SH-SY5Y (cell line): ENCODE results near the gene LAMA3.

ENCODE experiments used
- GATA2 ChIP-seq: IDR thresholded peaks from 2 replicates; pipeline ENCODE4 v1.6.1; 2011; ENCODE audit warnings: mild to moderate bottlenecking, low read depth, low read length
- GATA3 ChIP-seq: IDR thresholded peaks from 2 replicates; pipeline ENCODE4 v1.6.1; 2011; ENCODE audit warnings: low read depth, mild to moderate bottlenecking, low read length, moderate library complexity

LAMA3 gene

GRCh38 chr18:23689031-23689615 lies at the start of gene LAMA3:
TSS of gene LAMA3 (plus strand) at chr18:23689453. CDS start at chr18:23689684, 231 bp downstream.
- TF ChIP-seq GATA2 (no peak), GATA3 (no peak)

GRCh38 chr18:23640052-23640451 lies 49.2 kb upstream of the LAMA3 start:
- no peak for TF ChIP-seq GATA3
- no peak for TF ChIP-seq GATA2

- no peak for TF ChIP-seq GATA3
- TF ChIP-seq GATA2, result no peak
Observed at GRCh38 chr18:23641143-23641720, 48.0 kb upstream of the LAMA3 start.

DNA sequence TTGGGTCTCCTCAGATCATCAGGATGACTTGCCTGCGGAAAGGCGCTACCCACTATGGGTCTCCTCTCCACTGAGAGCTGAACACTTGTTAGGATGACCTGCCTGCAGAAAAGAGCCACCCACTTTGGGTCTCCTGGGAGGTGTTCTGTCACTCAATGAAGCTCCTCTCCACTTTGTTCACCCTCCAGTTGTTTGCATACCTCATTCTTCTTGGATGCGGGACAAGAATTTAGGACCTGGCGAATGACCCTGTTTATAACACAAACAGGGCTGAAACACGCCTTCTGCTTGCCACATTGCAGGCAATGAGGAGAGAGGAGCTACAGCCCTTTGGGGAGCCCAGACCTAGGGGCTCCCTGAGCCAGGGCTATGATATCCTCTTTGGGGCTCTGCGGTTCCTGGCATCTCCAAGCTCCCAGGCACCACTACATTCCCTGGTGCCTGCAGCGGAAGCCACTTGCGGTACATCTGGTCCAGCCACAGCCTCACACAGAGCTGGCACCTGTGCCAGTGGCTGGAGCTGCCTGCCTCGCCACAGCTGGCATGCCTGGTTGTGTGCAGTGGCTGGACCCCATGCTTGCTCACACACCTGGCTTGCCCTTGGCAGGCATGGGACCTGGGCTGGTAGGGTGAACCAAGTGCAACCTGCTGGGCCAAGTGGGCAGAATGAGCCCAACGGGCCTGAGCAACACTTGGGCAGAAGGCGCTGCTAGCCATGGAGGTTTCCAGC lies 47.2 kb upstream of the LAMA3 start:
- TF ChIP-seq GATA3, result no peak
- TF ChIP-seq GATA2, result no peak

- TF ChIP-seq GATA3, result no peak
- TF ChIP-seq GATA2, result no peak
Observed at GRCh38 chr18:23643815-23644490, 45.3 kb upstream of the LAMA3 start.

DNA sequence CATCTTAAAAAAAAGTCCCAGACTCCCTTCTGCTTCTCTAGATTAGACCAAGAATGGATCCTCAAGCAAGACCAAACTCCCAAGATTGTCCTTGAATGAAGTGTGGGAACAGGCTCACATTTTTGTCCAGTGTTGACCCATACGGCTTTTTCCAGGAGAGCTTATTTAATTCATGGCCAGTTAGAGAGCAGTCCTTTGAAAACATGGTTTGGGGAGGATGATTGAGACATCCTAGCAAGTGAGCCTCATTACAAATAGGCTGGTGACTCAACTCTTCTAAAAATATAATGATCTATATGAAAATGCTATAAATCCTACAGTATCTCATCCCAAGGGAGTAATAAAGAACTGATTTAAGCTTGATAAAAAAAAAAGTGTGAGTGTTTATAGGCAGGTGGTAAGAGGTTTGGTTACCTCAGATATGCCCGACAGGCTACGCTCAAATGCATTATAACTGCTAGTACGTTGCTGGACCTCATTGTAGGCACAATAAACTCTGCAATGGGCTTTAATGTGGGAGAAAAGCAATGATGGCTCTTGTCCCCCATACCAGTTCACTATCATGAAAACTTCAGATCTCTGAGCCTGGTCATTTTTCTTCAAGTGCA lies 43.6 kb upstream of the LAMA3 start:
- TF ChIP-seq GATA2, result no peak
- no peak for TF ChIP-seq GATA3

DNA sequence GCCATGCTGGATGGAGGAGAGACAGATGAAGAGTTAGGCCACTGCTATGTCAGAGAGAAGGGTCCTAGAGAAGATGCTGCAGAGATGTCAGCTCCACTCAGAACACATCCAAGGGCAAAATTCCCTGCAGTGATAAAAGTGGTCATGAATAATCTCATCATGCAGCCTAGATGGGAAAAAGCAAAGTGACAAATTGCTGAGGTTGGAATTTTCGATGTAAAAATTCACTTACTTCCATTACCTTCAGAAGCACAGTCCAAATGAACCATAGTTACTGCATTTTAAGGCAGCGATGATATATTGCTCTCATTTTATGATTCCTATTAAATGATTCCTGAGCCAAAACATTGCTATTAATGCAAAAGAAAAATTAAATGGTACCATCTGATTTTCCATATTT lies 43.0 kb upstream of the LAMA3 start:
- TF ChIP-seq GATA3 (no peak), GATA2 (no peak)

GRCh38 chr18:23648456-23648855 lies 40.8 kb upstream of the LAMA3 start:
- TF ChIP-seq GATA2, result no peak
- TF ChIP-seq GATA3, result no peak

GRCh38 chr18:23648940-23649607 lies 40.2 kb upstream of the LAMA3 start:
- TF ChIP-seq GATA3, result no peak
- no peak for TF ChIP-seq GATA2

GRCh38 chr18:23650968-23651927 lies 38.0 kb upstream of the LAMA3 start:
- no peak for TF ChIP-seq GATA2
- no peak for TF ChIP-seq GATA3

DNA sequence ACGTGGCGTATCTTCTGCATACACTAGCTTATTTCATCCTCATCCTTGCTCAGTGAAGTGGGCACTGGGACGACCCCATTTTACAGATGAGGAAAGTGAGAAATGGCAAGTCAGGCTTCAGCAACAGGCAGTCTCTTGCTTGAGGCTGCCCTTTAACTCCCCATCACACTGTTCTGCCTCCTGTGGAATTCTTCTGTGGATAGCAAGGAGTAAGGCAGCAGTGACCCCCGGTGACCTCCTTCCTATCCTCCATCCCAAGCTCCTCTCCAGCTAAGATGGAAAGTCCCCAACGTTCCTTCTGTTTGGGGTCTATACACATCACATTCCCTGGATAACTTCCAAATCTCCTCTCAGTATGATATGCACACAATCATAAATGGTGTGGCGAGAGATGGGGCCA lies 37.0 kb upstream of the LAMA3 start:
- TF ChIP-seq GATA2, result no peak
- TF ChIP-seq GATA3, result no peak

DNA sequence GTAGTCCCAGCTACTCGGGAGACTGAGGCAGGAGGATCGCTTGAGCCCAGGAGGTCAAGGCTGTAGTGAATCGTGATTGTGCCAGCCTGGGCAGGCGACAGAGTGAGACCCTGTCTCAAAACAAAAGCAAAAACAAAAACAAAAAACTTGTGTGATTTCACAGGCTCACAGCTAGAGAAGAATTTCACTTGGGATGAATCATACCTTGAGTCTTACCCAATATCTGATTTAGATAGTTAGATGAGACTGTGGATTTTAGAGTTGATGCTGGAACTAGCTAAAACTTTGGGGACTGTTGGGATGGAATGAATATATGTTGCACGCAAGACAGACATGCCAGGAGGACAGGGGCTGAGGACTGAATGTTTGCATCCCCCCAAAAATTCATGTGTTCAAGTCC lies 31.0 kb upstream of the LAMA3 start:
- TF ChIP-seq GATA3 (no peak), GATA2 (no peak)
